ENCODE results near the gene KCNK1.

- no peak for TF ChIP-seq POLR2A (IDR thresholded peaks at IDR 0.05)
- TF ChIP-seq CTCF (IDR thresholded peaks at IDR 0.05), result no peak
Observed at GRCh38 chr1:233575450-233575849, 38.5 kb upstream of the KCNK1 start.
